ENCODE measurements around the gene MECR.

MECR gene

GRCh38 chr1:29181413-29182225, 49.1 kb downstream of the MECR start, which contains the start of gene SRSF4:
Gene SRSF4, minus strand, starts transcription at chr1:29181900. Its CDS starts 148 bp downstream, at chr1:29181752.
- no peak for TF ChIP-seq JUND (IDR thresholded peaks at IDR 0.05; ENCODE audit: low read depth)
- peak; percentile 86 to 97 for DNase-seq (ENCODE audit: low read depth in 1 of 2, low spot score in 1 of 2)
- in situ Hi-C loops (cut with HindIII; ENCODE audit: low pct_unique_long_range_greater_than_20kb, low sequenced_read_pairs), result no loop called here

- no peak for DNase-seq (ENCODE audit: low read depth in 1 of 2, low spot score in 1 of 2)
- in situ Hi-C loops (cut with HindIII; ENCODE audit: low pct_unique_long_range_greater_than_20kb, low sequenced_read_pairs), result no loop called here
- no peak for TF ChIP-seq JUND (IDR thresholded peaks at IDR 0.05; ENCODE audit: low read depth)
Observed at GRCh38 chr1:29180497-29181412, 50.0 kb downstream of the MECR start.

- no peak for DNase-seq (ENCODE audit: low read depth in 1 of 2, low spot score in 1 of 2)
- in situ Hi-C loops (cut with HindIII; ENCODE audit: low pct_unique_long_range_greater_than_20kb, low sequenced_read_pairs), result no loop called here
- no peak for TF ChIP-seq JUND (IDR thresholded peaks at IDR 0.05; ENCODE audit: low read depth)
Observed at GRCh38 chr1:29179641-29180184, 51.0 kb downstream of the MECR start.

GRCh38 chr1:29177022-29177705, 53.6 kb downstream of the MECR start:
- no peak for DNase-seq (ENCODE audit: low read depth in 1 of 2, low spot score in 1 of 2)
- TF ChIP-seq JUND (IDR thresholded peaks at IDR 0.05; ENCODE audit: low read depth), result no peak
- in situ Hi-C loops (cut with HindIII; ENCODE audit: low pct_unique_long_range_greater_than_20kb, low sequenced_read_pairs), result no loop called here

- DNase-seq (ENCODE audit: low read depth in 1 of 2, low spot score in 1 of 2), result no peak
- in situ Hi-C loops (cut with HindIII; ENCODE audit: low pct_unique_long_range_greater_than_20kb, low sequenced_read_pairs), result no loop called here
- TF ChIP-seq JUND (IDR thresholded peaks at IDR 0.05; ENCODE audit: low read depth), result no peak
Observed at GRCh38 chr1:29176576-29176975, 54.2 kb downstream of the MECR start.

GRCh38 chr1:29172415-29172939, 58.3 kb downstream of the MECR start:
- no peak for TF ChIP-seq JUND (IDR thresholded peaks at IDR 0.05; ENCODE audit: low read depth)
- in situ Hi-C loops (cut with HindIII; ENCODE audit: low pct_unique_long_range_greater_than_20kb, low sequenced_read_pairs), result no loop called here
- no peak for DNase-seq (ENCODE audit: low read depth in 1 of 2, low spot score in 1 of 2)

- DNase-seq (ENCODE audit: low read depth in 1 of 2, low spot score in 1 of 2), result no peak
- in situ Hi-C loops (cut with HindIII; ENCODE audit: low pct_unique_long_range_greater_than_20kb, low sequenced_read_pairs), result no loop called here
- no peak for TF ChIP-seq JUND (IDR thresholded peaks at IDR 0.05; ENCODE audit: low read depth)
Observed at GRCh38 chr1:29171521-29171920, 59.2 kb downstream of the MECR start.

- DNase-seq (ENCODE audit: low read depth in 1 of 2, low spot score in 1 of 2), result no peak
- in situ Hi-C loops (cut with HindIII; ENCODE audit: low pct_unique_long_range_greater_than_20kb, low sequenced_read_pairs), result no loop called here
Observed at GRCh38 chr1:29171089-29171488, 59.6 kb downstream of the MECR start.

GRCh38 chr1:29169976-29170375, 60.8 kb downstream of the MECR start:
- DNase-seq (ENCODE audit: low read depth in 1 of 2, low spot score in 1 of 2), result no peak
- in situ Hi-C loops (cut with HindIII; ENCODE audit: low pct_unique_long_range_greater_than_20kb, low sequenced_read_pairs), result no loop called here
- no peak for TF ChIP-seq JUND (IDR thresholded peaks at IDR 0.05; ENCODE audit: low read depth)

More at GRCh38 chr1:29171089-29171488, 59.6 kb downstream of the MECR start:
- TF ChIP-seq JUND (IDR thresholded peaks at IDR 0.05; ENCODE audit: low read depth), result no peak

GRCh38 chr1:29167904-29168303, 62.8 kb downstream of the MECR start:
- no peak for TF ChIP-seq JUND (IDR thresholded peaks at IDR 0.05; ENCODE audit: low read depth)
- no peak for DNase-seq (ENCODE audit: low read depth in 1 of 2, low spot score in 1 of 2)
- in situ Hi-C loops (cut with HindIII; ENCODE audit: low pct_unique_long_range_greater_than_20kb, low sequenced_read_pairs), result no loop called here

GRCh38 chr1:29166291-29166878, 64.3 kb downstream of the MECR start:
- TF ChIP-seq JUND (IDR thresholded peaks at IDR 0.05; ENCODE audit: low read depth), result no peak
- DNase-seq (ENCODE audit: low read depth in 1 of 2, low spot score in 1 of 2), result no peak
- in situ Hi-C loops (cut with HindIII; ENCODE audit: low pct_unique_long_range_greater_than_20kb, low sequenced_read_pairs), result no loop called here

- no peak for TF ChIP-seq JUND (IDR thresholded peaks at IDR 0.05; ENCODE audit: low read depth)
- DNase-seq (ENCODE audit: low read depth in 1 of 2, low spot score in 1 of 2), result no peak
- in situ Hi-C loops (cut with HindIII; ENCODE audit: low pct_unique_long_range_greater_than_20kb, low sequenced_read_pairs), result no loop called here
Observed at GRCh38 chr1:29164588-29164987, 66.1 kb downstream of the MECR start.
